HEK293T (cell line): Measurements from ENCODE around the gene PRPF39.

ENCODE experiments used
- ARNT ChIP-seq: fragments of 450-650 bp; IDR thresholded peaks from 2 replicates; pipeline ENCODE4 v1.6.1; 2017; ENCODE audit warnings: mild to moderate bottlenecking
- BHLHE40 ChIP-seq: fragments of 450-650 bp; IDR thresholded peaks from 2 replicates; pipeline ENCODE4 v1.6.1; 2016; ENCODE audit warnings: mild to moderate bottlenecking, moderate library complexity, borderline replicate concordance
- CTBP1 ChIP-seq: fragments of 450-650 bp; IDR thresholded peaks from 2 replicates; pipeline ENCODE4 v1.6.1; 2016; ENCODE audit warnings: borderline replicate concordance
- ELF4 ChIP-seq: fragments of 450-650 bp; IDR thresholded peaks from 2 replicates; pipeline ENCODE4 v1.6.1; 2017; ENCODE audit warnings: antibody characterized with exemption
- FOXA1 ChIP-seq: fragments of 450-650 bp; IDR thresholded peaks from 2 replicates; pipeline ENCODE4 v1.6.1; 2016; ENCODE audit warnings: mild to moderate bottlenecking
- FOXM1 ChIP-seq: fragments of 450-650 bp; IDR thresholded peaks from 2 replicates; pipeline ENCODE4 v1.6.1; 2017; ENCODE audit warnings: mild to moderate bottlenecking, borderline replicate concordance
- HDGF ChIP-seq: fragments of 450-650 bp; IDR thresholded peaks from 2 replicates; pipeline ENCODE4 v1.6.1; 2017; ENCODE audit warnings: antibody characterized with exemption, borderline replicate concordance
- LEF1 ChIP-seq: fragments of 450-650 bp; IDR thresholded peaks from 2 replicates; pipeline ENCODE4 v1.6.1; 2017; ENCODE audit warnings: mild to moderate bottlenecking, borderline replicate concordance
- NFRKB ChIP-seq: fragments of 450-650 bp; IDR thresholded peaks from 2 replicates; pipeline ENCODE4 v1.6.1; 2016; ENCODE audit warnings: mild to moderate bottlenecking, moderate library complexity
- SP1 ChIP-seq: fragments of 450-650 bp; IDR thresholded peaks from 2 replicates; pipeline ENCODE4 v1.6.1; 2017
- SUZ12 ChIP-seq: fragments of 450-650 bp; IDR thresholded peaks from 2 replicates; pipeline ENCODE4 v1.6.1; 2016; ENCODE audit warnings: mild to moderate bottlenecking
- TARDBP ChIP-seq: fragments of 450-650 bp; IDR thresholded peaks from 2 replicates; pipeline ENCODE4 v1.6.1; 2016
- ZNF384 ChIP-seq: fragments of 450-650 bp; IDR thresholded peaks from 2 replicates; pipeline ENCODE4 v1.6.1; 2016

GRCh38 chr14:45112896-45113781 is 29.2 kb downstream of the PRPF39 start:
- TF ChIP-seq SUZ12: no peak
- no peak for TF ChIP-seq FOXM1
- TF ChIP-seq ZNF384: no peak
- TF ChIP-seq ARNT: no peak
- no peak for TF ChIP-seq TARDBP
- no peak for TF ChIP-seq HDGF
- TF ChIP-seq SP1: no peak
- no peak for TF ChIP-seq FOXA1
- no peak for TF ChIP-seq BHLHE40
- TF ChIP-seq ELF4: no peak
- no peak for TF ChIP-seq NFRKB
- TF ChIP-seq LEF1: no peak
- TF ChIP-seq CTBP1: no peak
